Stimulated activated CD4-positive, alpha-beta T cell treated with anti-CD3 and anti-CD28 coated beads, Interleukin-4, amount 100 ng/mL, for 1 hour (primary cell): ENCODE results near the gene SUOX.
"Not testable (repeated sequence)": the region's sequence is repeated elsewhere in the genome, so short reads cannot be mapped to it uniquely, and the experiment has no call there.

Source experiments
- DNase-seq: peaks from one replicate; pipeline ENCODE4 v3.0.0-alpha.2; 2020

Gene SUOX

DNA sequence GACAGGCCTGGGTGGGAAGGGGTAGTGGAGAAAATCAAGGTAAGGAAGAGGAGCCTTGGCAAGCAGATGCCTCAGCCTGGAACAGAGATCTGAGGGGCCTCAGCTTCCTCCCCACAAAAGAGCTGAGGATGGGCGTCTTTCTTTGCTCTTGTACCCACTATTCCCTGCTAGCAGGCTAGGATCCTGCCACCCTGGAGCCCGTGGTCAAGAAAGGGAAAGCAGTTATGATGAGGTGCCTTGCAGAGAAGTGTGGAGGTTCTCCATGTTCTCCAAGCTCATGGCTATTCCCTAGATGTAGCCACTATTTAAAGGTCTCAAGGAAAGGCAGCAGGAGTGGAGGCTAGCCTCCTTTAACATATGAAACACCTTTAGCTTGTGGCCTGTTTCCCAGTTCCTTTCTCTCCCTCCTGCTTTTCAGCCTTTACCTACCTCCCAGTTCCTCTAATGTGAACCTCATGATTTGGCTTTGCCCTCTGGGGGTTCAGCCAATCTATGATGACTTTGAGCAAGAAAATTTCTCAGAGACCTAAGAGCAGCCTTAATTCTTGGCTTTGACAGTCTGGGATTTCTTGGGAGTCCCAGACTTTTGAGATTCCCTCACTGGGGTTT, 24.9 kb downstream of the SUOX start:
- no peak for DNase-seq

DNA sequence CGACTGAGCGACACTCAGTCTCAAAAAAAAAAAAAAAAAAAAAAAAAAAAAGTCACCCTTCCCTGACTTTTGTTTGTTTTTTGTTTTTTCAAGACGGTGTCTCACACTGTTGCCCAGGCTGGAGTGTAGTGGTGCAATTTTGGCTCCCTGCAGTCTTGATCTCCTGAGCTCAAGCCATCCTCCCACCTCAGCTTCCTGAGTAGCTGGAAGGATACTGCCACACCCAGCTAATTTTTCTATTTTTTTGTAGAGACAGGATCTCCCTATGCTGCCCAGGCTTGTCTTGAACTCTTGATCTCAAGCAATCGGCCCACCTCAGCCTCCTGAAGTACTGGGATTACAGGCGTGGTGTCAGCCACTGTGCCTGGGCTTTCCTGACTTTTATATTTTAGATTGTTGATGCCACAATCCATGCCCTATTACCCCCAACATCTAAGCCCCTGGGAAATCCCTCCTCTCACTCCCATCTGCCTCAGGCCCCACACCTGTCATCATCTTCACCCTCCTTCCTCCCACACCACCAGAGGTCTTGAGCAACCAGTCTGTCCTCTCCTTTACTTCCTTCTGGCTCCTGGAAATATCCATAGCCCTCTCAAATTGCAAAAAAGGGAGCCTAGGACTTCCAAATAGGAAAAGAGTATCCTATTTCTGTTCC, 31.6 kb downstream of the SUOX start:
- no peak for DNase-seq

GRCh38 chr12:56029166-56029519, 32.1 kb downstream of the SUOX start:
- DNase-seq: no peak

DNA sequence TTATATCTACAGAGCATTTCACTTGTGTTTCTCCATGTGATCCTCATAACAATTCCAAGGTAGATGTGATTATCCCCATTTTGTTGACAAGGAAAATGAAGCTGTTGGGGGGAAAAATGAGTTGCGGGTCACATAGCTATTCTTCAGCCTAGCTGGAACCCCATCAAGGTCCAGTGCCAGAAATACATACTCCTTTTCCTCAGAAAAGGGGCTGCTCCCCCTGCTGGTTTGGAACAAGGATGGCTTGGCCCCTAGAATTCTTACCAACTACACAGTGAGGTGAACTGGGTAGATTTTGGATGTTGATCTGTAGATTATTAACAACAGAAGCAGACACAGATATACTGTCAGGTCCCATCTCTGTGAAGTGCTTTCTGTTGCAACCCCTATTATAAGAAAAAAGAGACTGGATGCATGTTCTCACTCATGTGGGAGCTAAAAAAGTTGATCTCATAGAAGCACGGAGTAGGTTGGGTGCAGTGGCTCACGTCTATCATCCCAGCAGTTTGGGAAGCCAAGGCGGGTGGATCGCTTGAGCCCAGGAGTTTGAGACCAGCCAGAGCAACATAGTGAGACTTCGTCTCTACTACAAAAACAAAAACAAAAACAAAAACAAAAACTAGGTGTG, 32.7 kb downstream of the SUOX start:
- DNase-seq: peak; percentile 38

GRCh38 chr12:56031987-56032386, 34.9 kb downstream of the SUOX start:
- DNase-seq: no peak

GRCh38 chr12:56034586-56035332, 37.7 kb downstream of the SUOX start:
- DNase-seq: no peak

DNA sequence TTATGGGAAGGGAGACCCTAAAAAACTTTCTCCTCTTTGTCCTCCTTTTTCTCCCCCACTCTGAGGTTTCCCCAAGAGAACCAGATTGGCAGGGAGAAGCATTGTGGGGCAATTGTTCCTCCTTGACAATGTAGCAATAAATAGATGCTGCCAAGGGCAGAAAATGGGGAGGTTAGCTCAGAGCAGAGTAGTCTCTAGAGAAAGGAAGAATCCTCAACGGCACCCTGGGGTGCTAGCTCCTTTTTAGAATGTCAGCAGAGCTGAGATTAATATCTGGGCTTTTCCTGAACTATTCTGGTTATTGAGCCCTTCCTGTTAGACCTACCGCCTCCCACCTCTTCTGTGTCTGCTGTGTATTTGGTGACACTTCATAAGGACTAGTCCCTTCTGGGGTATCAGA, 40.1 kb downstream of the SUOX start:
- DNase-seq: no peak

DNA sequence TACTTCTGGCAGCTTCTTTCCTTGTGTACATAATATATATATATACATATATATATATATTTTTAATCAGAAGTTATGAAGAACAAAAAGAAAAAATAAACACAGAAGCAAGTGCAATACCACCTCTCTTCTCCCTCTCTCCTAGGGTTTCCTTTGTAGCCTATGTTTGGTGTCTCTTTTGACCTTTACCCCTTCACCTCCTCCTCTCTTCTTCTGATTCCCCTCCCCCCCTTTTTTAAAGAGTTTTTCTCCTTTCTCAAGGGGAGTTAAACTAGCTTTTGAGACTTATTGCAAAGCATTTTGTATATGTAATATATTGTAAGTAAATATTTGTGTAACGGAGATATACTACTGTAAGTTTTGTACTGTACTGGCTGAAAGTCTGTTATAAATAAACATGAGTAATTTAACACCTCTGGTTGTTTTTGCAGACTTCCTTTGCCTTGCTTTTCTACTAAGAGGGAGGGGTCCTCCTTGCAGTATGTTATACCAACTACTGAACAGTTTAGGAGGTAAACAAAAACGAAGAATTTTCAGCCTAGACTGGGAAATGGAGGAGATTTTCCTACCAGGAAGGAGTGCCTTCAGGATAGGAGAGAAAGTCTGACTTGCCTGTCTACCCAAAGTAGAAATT, 41.1 kb downstream of the SUOX start:
- DNase-seq: no peak

- no peak for DNase-seq
These were observed 43.1 kb downstream of the SUOX start for GRCh38 chr12:56040151-56040550.

DNA sequence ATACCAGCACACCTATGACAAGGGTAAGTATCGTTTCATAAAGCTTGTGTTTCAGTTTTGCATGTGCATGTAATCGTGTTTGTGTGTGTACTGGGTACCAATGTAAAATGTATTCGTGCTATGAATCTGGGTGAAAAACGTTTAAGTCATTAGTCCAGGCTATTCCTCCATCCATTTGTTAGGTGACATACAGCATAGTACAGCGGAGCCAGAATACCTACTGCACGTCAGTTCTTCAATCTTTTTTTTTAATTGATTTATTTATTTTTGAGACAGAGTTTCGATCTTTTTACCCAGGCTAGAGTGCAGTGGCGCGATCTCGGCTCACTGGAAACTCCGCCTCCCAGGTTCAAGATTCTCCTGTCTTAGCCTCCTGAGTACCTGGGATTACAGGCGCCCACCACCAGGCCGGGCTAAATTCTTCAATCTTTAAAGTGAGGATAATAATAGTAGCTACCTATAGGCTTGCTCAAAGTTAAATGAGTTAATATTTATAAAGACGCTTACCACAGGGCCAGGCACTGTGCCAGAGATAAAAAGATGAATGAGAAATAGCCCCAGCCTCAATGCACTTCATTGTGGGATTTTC, 44.0 kb downstream of the SUOX start:
- DNase-seq: no peak

DNA sequence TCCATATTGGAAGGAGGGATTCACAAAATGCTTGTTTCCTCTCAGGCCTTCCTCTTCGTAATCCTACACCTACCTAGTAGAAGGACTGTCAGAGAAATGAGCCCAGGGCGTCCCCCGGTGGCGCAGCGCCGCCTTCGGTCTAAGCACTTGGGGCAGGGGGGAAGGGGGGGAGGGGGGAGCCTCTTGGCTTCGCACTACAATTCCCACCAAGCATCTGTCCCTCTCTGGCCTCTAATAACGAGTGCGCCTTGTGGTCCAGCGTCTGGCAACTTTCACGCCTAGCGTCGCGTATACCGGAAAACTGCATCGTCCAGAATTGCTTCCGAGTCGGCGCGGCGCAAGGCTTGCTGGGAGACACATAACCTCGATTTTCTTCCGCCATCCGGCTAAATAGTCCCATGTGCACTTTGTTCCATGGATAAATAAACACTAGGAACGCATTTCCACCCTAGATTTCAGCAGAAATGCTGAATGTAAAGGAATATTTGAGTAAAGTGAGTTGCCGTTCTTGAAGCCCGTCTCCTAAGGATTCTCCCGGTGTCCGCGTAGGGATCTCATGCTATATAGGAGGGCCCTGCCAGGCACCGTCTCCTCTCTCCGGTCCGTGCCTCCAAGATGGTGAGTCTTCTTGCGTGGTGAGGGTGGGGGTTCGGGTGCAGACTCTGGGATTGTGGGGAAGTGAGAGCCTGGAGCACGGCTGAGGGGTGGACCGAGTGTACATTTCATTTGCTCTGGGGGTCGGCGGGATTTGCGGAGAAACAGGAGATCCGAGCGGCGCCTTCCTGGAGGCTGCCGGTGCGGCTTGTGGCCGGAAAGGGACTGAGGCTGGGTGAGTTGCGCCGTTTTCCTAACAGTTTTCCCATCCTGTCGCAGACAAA, 44.7 kb downstream of the SUOX start, which contains the start of gene RPS26:
Gene RPS26, plus strand, starts transcription at position 367 of the 878 bp plus-strand sequence. Its CDS starts 249 bp downstream, at position 616.
- peak; percentile 87 for DNase-seq

- not testable (repeated sequence) for DNase-seq
These were observed 45.3 kb downstream of the SUOX start for GRCh38 chr12:56042430-56042813.

GRCh38 chr12:56042843-56043242, 45.8 kb downstream of the SUOX start:
- DNase-seq: no peak

GRCh38 chr12:56046027-56046780, 49.1 kb downstream of the SUOX start:
- DNase-seq: no peak

DNA sequence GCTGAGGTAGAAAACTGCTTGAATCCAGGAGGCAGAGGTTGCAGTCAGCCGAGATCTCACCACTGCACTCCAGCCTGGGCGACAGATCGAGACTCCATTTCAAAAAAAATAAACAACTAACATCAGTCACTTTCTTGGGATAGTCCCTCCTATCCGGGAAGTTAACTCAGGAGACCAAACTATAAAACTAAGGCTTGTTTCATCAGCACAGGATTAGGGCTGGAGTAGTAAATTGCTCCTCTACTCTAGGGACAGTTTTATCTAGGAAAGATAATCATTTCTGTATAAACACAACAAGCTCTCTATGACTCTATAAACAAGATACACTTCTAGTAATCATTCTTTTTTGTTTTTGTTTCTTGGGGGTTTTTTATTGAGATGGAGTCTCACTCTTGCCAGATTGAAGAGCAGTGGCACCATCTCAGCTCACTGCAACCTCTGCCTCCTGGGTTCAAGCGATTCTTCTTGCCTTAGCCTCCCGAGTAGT, 56.4 kb downstream of the SUOX start:
- DNase-seq: no peak
